Progenitor cell of endocrine pancreas (in vitro differentiated cells): ENCODE measurements around the gene TOR1AIP1. TPM values are rescaled to one million over a fixed set of nuclear protein-coding genes. Genes with fewer than 3 reads are reported as not detected.
A peak's percentile ranks its signal among the peaks of the same experiment; 100 is the strongest.

Experiments
- DNase-seq: peaks from one replicate; pipeline ENCODE4 v3.0.0; 2021; ENCODE audit warnings: low spot score; ENCODE audit not compliant: unreplicated experiment
- H3K27ac Mint-ChIP-seq: 2 replicates; pipeline ENCODE4 v1.8.0; 2021; ENCODE audit warnings: mild to moderate bottlenecking, moderate library complexity, mixed read lengths
- H3K27me3 Mint-ChIP-seq: 2 replicates; pipeline ENCODE4 v1.8.0; 2021; ENCODE audit warnings: mixed read lengths
- H3K36me3 Mint-ChIP-seq: 2 replicates; pipeline ENCODE4 v1.8.0; 2022; ENCODE audit warnings: mixed read lengths; ENCODE audit not compliant: insufficient read depth
- H3K4me1 Mint-ChIP-seq: 2 replicates; pipeline ENCODE4 v1.8.0; 2021; ENCODE audit warnings: low read depth, mixed read lengths
- H3K4me3 Mint-ChIP-seq: 2 replicates; pipeline ENCODE4 v1.8.0; 2021; ENCODE audit warnings: low read depth, mild to moderate bottlenecking, moderate library complexity, mixed read lengths
- H3K9me3 Mint-ChIP-seq: 2 replicates; pipeline ENCODE4 v1.8.0; 2021; ENCODE audit warnings: low read depth, mixed read lengths
- total RNA-seq: library from RNA; stranded (reverse); gene quantifications from 2 replicates; pipeline ENCODE4 v1.2.1, GENCODE V29; 2021
- TF ChIP-seq, protein P1 (sequence below): fragments of 200-600 bp; sonication (generic); IDR thresholded peaks from one replicate; pipeline ENCODE4 v1.5.0; 2021; ENCODE audit warnings: antibody characterized with exemption, mild to moderate bottlenecking; ENCODE audit not compliant: unreplicated experiment

TOR1AIP1 gene
- total RNA-seq, 1 donor from 2014 or later = 32.0 TPM

DNA sequence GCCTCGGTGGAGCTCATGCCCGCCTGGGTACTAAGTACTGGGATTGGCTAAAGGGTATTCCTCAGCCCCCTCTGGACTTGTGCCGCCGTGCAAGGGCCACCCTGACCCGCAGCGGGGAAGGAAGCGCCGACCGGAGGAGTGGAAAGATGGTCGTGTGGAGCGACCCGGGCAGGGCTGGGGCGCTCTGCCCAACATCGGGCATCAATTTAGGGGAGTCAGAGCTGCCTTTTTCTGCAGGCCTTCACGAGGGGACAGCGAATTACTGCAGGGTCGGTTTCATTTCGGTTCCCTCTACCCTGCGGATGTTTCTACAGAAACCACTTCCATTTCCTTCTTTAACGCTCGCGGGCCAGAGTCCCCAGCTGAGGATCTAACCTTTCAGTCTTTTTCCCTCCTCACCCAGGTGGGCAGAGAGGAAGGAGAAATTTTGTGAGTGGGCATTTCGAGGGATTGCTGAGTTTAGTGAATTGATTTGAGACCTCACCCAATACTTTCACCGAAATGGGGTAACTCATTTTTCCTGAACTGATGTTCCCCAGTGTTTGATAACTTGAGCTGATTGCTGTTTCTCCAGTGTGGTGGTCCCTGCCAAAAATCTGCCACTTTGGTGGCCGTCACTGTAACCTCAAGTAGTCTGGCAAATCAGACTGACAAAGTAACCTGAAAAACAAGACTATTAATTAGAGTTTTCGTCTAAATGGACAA lies 1.1 kb downstream of the TOR1AIP1 start:
- H3K9me3 Mint-ChIP-seq = no peaks in the 10 kb centered on the region
- DNase-seq = no peak
- TF ChIP-seq, protein P1, sequence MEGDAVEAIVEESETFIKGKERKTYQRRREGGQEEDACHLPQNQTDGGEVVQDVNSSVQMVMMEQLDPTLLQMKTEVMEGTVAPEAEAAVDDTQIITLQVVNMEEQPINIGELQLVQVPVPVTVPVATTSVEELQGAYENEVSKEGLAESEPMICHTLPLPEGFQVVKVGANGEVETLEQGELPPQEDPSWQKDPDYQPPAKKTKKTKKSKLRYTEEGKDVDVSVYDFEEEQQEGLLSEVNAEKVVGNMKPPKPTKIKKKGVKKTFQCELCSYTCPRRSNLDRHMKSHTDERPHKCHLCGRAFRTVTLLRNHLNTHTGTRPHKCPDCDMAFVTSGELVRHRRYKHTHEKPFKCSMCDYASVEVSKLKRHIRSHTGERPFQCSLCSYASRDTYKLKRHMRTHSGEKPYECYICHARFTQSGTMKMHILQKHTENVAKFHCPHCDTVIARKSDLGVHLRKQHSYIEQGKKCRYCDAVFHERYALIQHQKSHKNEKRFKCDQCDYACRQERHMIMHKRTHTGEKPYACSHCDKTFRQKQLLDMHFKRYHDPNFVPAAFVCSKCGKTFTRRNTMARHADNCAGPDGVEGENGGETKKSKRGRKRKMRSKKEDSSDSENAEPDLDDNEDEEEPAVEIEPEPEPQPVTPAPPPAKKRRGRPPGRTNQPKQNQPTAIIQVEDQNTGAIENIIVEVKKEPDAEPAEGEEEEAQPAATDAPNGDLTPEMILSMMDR = no peak
- peak overlapping the region; percentile 100 for H3K27ac Mint-ChIP-seq
- H3K36me3 Mint-ChIP-seq = no peaks in the 10 kb centered on the region
- no peaks in the 10 kb centered on the region for H3K27me3 Mint-ChIP-seq
- peaks cover 22% of the 10 kb centered on the region for H3K4me1 Mint-ChIP-seq
- peak overlapping the region; percentile 96 for H3K4me3 Mint-ChIP-seq

DNA sequence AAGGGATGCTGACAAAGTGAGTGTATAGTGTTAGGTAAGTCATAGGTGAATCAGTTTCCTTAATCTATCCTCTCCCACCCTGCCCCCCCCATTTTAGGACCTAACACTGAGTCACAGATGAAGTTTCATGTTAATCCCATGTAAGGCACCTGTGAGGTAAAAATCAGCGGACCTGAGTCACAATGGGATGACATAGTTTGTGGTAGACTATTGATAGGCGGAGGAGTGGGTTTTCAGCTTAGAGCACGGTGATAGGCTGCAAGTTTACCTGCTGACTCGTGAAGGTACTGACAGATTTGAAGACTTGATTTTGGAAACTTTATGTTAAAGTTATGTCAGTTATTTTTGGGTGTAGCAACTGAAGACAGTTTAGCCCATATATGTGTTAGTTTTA lies 1.7 kb downstream of the TOR1AIP1 start:
- H3K27ac Mint-ChIP-seq = peak overlapping the region; percentile 100
- H3K36me3 Mint-ChIP-seq = no peaks in the 10 kb centered on the region
- DNase-seq = no peak
- TF ChIP-seq, protein P1 = no peak
- peaks cover 21% of the 10 kb centered on the region for H3K4me1 Mint-ChIP-seq
- H3K27me3 Mint-ChIP-seq = no peaks in the 10 kb centered on the region
- H3K4me3 Mint-ChIP-seq = peak overlapping the region; percentile 96
- no peaks in the 10 kb centered on the region for H3K9me3 Mint-ChIP-seq

DNA sequence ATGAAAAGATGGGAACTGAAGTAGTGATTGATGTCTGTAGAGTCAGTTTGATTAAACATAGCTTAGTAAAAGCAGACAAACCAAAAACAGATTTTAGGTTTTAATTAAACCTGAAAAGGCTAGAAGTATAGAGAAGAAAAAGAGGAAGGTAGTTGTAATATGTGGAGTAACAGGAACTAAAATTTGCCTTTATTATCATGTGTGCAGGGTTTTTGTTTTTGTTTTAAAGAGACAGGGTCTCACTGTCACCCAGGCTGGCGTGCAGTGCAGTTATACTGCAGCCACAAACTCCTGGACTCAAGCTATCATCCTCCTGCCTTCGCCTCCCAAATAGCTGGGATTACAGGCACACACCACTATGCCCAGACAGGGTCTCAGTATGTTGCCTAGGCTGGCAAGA lies 6.0 kb downstream of the TOR1AIP1 start:
- no peaks in the 10 kb centered on the region for H3K27me3 Mint-ChIP-seq
- no peaks in the 10 kb centered on the region for H3K9me3 Mint-ChIP-seq
- H3K36me3 Mint-ChIP-seq = peaks cover 1% of the 10 kb centered on the region
- H3K27ac Mint-ChIP-seq = no peak overlapping the region
- TF ChIP-seq, protein P1 = no peak
- H3K4me1 Mint-ChIP-seq = peaks cover 9% of the 10 kb centered on the region
- no peak overlapping the region for H3K4me3 Mint-ChIP-seq
- DNase-seq = no peak

DNA sequence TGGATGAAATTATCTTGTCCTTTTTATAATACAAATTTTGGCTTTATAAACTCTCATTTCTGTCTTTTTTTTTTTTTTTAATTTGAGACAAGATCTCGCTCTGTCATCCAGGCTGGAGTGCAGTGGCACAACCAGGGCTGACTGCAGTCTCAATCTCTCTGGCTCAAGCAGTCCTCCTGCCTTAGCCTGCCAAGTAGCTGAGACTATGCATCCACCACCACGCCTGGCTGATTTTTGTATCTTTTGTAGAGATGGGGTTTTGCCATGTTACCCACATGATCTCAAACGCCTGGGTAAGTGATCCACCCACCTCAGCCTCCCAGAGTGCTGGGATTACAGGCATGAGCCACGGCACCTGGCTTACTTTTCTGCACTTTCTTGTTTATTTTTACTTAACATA lies 7.5 kb downstream of the TOR1AIP1 start:
- TF ChIP-seq, protein P1 = no peak
- Mint-ChIP-seq H3K27me3 (no peaks in the 10 kb centered on the region), H3K4me3 (no peak overlapping the region), H3K4me1 (peaks cover under 1% of the 10 kb centered on the region), H3K36me3 (peaks cover 1% of the 10 kb centered on the region), H3K9me3 (no peaks in the 10 kb centered on the region), H3K27ac (no peak overlapping the region)
- no peak for DNase-seq

DNA sequence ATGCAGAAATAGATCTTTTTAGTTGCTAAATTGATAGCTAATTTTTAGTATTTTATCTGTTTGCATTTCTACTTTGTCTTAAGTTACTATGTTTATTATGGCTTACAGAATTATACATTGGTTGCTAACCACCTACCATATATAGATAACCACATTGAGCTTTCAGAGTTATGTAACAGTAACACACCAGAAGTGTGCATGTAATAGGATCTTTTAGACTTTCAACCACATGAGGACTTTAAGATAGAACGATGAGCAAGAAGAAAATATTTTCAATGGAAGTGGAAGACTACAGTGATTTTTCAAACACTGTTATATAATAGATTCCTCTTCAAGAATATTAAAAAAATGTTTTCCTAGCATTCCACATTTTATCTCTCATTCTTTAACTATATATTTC lies 28.8 kb downstream of the TOR1AIP1 start:
- Mint-ChIP-seq H3K4me1 (no peaks in the 10 kb centered on the region), H3K9me3 (no peaks in the 10 kb centered on the region), H3K27me3 (no peaks in the 10 kb centered on the region), H3K27ac (no peak overlapping the region), H3K4me3 (no peak overlapping the region), H3K36me3 (peaks cover 18% of the 10 kb centered on the region)
- TF ChIP-seq, protein P1 = no peak
- DNase-seq = no peak
